HG02943 (cell line): ENCODE data around the gene CHST9.
"Not testable (repeated sequence)": the region's sequence is repeated elsewhere in the genome, so short reads cannot be mapped to it uniquely, and the experiment has no call there.

Experiments used
- ATAC-seq: cut with Tn5 transposase; IDR thresholded peaks from one replicate; pipeline ENCODE4 v1.9.1; 2021; ENCODE audit warnings: mild to moderate bottlenecking, low read depth, moderate library complexity; ENCODE audit not compliant: unreplicated experiment

CHST9 gene

GRCh38 chr18:27185025-27185763 lies at the start of gene CHST9:
Gene CHST9 (minus strand): TSS chr18:27185308. CDS start chr18:27142809, 42,499 bp downstream.
- ATAC-seq, result no peak

- not testable (repeated sequence) for ATAC-seq
Measured at GRCh38 chr18:27232355-27232754, 47.2 kb upstream of the CHST9 start.

GRCh38 chr18:27231671-27232070 lies 46.6 kb upstream of the CHST9 start:
- ATAC-seq, result not testable (repeated sequence)

GRCh38 chr18:27231221-27231620 lies 46.1 kb upstream of the CHST9 start:
- ATAC-seq, result not testable (repeated sequence)

- no peak for ATAC-seq
Measured at GRCh38 chr18:27227721-27228120, 42.6 kb upstream of the CHST9 start.

GRCh38 chr18:27226556-27227075 lies 41.5 kb upstream of the CHST9 start:
- no peak for ATAC-seq

GRCh38 chr18:27225947-27226481 lies 40.9 kb upstream of the CHST9 start:
- no peak for ATAC-seq

- ATAC-seq, result no peak
Measured at GRCh38 chr18:27223526-27224291, 38.6 kb upstream of the CHST9 start.

- ATAC-seq, result no peak
Measured at GRCh38 chr18:27214831-27215230, 29.7 kb upstream of the CHST9 start.

- no peak for ATAC-seq
Measured at GRCh38 chr18:27213123-27213717, 28.1 kb upstream of the CHST9 start.

GRCh38 chr18:27211569-27211968 lies 26.5 kb upstream of the CHST9 start:
- ATAC-seq, result no peak

GRCh38 chr18:27206411-27206810 lies 21.3 kb upstream of the CHST9 start:
- ATAC-seq, result no peak

GRCh38 chr18:27202741-27203140 lies 17.6 kb upstream of the CHST9 start:
- ATAC-seq, result no peak

GRCh38 chr18:27198036-27198435 lies 12.9 kb upstream of the CHST9 start:
- ATAC-seq, result no peak

GRCh38 chr18:27188309-27188708 lies 3.2 kb upstream of the CHST9 start:
- no peak for ATAC-seq

- ATAC-seq, result no peak
Measured at GRCh38 chr18:27185897-27186296, 789 bp upstream of the CHST9 start.

GRCh38 chr18:27184115-27185024 lies 738 bp downstream of the CHST9 start:
- no peak for ATAC-seq

GRCh38 chr18:27181726-27182125 lies 3.4 kb downstream of the CHST9 start:
- no peak for ATAC-seq

GRCh38 chr18:27178424-27178823 lies 6.7 kb downstream of the CHST9 start:
- no peak for ATAC-seq

GRCh38 chr18:27175914-27176313 lies 9.2 kb downstream of the CHST9 start:
- no peak for ATAC-seq
